ENCODE results near the gene TRIM66.

The TRIM66 gene, protein sequence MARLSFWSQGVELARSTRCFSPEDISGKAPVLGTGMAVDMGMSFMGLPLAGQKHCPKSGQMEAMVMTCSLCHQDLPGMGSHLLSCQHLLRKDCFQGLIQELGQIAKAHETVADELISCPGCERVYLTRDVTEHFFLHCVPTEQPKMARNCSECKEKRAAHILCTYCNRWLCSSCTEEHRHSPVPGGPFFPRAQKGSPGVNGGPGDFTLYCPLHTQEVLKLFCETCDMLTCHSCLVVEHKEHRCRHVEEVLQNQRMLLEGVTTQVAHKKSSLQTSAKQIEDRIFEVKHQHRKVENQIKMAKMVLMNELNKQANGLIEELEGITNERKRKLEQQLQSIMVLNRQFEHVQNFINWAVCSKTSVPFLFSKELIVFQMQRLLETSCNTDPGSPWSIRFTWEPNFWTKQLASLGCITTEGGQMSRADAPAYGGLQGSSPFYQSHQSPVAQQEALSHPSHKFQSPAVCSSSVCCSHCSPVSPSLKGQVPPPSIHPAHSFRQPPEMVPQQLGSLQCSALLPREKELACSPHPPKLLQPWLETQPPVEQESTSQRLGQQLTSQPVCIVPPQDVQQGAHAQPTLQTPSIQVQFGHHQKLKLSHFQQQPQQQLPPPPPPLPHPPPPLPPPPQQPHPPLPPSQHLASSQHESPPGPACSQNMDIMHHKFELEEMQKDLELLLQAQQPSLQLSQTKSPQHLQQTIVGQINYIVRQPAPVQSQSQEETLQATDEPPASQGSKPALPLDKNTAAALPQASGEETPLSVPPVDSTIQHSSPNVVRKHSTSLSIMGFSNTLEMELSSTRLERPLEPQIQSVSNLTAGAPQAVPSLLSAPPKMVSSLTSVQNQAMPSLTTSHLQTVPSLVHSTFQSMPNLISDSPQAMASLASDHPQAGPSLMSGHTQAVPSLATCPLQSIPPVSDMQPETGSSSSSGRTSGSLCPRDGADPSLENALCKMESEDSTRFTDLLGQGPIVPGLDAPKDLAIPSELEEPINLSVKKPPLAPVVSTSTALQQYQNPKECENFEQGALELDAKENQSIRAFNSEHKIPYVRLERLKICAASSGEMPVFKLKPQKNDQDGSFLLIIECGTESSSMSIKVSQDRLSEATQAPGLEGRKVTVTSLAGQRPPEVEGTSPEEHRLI (N-terminal part only)

DNA sequence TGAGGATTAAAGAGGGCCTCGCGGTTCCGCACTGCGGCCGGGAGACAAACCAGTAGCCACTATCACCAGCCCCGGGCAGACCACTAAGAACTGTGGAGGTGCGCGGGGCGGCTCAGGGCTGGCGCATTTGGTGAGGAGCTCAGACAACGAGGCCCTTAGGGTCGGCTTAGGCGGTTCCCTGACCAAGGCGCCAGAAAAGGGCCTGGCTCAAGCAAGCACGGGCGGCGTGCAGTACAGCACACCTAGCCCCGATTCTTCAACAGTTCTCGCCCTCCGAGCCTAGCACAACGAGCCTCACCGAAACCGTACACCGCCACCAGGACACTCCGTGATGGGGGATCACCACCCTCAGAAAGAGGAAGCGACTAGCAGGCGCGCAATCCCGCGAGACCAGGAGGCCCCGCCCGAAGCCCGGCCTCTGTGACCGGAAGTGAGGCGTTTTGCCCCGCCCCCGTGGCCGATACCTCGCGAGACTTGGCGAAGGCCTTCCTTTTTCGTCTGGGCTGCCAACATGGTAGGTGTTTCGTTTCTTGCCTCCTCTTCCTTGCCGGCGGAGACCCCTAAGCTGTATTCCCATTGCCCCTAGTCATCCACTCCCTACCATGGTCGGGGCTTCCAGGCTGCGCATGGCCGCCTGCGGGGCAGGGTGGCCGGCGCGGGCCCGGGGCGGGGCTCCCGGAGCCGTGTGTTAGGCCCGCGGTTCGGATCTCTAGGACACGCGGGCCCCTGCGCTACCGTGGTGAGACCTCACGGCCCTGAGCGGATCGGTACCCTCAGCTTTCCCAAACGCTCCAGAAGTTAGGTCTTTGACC, at the start of gene TRIM66, which contains the start of gene RPL27A:
TSS of gene TRIM66 (minus strand) at position 363 of the 812 bp plus-strand sequence. CDS start 10,391 bp downstream, outside the sequence.
TSS of gene RPL27A (plus strand) at position 490 of the 812 bp plus-strand sequence. CDS start at position 512, 22 bp downstream.
- peak; percentile 99 for DNase-seq (ENCODE audit: low spot score)

DNA sequence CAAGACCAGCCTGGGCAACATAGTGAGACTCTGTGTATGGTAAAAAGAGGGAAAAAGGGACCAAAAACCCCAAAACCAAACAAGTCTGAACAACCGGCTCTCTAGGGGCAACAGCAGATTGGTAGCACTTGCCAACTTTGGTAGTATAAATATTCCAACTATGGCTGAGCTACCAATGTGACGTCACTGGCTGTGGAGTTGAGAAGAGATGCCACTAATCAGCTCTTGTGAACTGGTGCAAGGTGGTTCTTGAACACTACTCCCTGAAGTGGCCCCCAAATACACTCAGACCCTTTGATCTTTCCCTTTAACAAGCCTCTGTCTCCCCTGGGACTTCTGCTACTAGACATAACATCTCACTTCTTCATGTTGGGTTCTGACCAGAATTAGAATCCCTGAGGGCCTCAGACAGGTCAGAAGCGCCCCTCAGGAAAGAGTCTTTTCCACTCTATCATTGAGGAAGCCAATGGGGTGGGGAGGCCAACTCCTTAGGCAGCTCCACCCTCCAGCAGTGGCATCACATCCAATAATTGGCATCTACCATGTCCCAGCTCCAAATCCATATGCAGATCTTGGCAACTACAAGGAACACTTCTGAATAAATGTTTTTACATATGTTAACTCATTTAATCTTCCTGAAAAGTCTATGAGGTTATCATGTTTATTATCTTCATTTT, 49.3 kb upstream of the TRIM66 start:
- no peak for DNase-seq (ENCODE audit: low spot score)

DNA sequence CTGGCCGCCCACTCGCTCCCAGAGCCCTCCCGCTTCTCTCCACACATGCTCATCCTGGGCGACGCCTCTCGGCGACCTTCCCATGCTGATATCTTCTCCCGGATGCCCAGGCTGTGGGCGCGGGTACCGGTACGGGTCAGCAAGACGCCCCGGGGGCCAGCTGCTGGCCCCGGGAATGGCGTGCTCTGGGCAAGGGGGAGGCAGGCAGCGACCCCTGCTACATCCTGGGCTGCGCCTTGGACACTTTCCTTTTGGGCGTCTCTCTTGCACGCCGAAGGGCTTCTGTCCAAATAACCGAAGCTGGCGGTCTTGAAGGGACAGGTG, 48.2 kb upstream of the TRIM66 start:
- DNase-seq (ENCODE audit: low spot score): no peak

DNA sequence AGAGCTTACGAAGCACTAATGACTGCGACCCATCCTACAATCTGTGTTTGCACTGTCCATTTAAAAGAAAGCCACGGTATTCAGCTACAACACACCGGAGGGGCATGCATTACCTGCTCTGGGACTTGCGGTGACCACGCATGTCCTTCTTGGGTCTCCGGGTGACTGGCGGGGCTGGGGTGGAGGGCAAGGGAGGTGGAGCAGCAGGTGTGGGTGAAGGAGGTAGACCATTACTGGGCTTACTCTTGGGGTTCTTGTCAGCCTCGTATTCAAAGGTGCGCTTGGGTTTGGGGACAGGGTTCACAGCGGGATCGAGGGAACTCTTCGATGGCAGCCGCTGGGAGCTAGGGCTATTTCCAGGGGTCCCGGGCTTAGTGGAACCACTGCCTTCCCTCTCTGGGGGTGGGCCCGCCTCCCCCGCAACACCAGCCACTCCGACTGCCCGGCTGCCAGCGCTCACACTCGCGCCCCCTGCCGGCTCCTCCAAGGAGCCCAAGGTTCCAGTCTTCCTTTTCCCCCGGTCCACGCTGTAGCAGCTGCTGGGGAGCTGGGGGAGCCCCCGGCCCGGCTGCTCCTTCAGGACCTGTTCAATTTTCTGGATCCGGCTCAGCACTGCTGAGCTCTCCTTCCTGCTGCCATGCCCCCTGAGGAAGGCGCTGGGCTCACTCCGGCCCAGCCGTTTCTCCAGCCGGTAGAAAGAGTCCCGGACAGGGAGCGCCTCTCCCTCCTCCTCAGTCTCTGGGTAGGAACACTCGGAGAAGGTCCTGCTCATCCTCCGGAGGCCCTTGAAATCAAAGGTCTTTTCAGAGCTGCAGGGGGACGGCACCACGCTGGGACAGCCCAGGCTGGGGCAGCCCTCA, 47.6 kb upstream of the TRIM66 start:
- DNase-seq (ENCODE audit: low spot score): no peak

DNA sequence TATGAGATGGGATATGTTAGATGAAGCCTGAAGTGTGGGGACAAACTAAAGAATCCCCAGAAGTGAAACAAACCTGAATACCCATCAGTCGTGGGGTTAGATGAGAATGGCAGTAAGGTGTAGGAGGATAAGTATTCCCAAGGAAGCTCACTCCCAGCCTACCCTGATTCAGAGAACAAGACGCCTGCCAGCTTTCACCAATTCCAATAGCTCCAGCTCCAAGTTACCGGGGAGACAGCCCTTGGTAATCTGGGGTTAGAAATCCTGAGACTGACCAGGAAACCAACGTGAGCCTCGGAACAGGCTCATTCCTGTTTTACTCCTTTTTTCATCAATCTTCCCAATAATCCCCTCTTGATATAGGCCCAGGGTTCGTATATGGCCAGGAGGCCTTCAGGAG, 46.6 kb upstream of the TRIM66 start:
- no peak for DNase-seq (ENCODE audit: low spot score)

DNA sequence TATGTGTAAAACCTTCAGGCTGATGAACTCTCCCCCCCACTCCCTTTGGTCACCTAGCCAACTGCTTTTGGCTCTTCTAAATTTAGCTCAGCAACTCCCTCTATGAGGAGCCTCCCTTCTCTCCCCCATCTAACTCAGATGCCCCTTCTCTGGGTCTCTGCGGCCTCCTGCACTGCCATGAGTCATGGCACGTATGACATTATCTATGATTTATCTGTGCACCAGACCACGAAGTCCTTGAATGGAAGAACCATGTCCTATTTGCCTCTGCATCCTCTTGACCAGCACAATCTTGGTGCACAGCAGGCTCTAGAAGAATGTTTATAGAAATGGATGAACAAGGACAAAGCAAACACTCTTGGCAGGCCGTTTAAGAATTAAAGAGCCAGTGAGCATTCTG, 46.1 kb upstream of the TRIM66 start:
- DNase-seq (ENCODE audit: low spot score): no peak

DNA sequence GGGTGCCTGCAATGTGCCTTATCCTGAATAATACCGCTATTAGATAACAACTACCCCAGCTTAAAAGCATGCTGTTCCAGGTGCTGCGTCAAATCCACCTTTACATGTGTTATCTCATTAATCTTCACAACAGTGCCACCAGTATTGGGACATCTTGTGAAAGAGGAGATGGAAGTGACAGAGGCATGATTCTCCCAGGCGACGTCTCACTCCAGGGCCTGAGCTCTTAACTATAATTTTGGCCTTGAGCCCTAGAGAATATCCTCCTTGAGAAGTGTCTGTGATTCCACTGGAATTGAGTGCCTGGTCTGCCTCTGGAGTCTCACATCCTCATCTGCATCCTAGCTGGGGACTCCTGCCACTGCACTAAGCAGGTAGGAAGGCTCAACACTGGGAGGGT, 43.9 kb upstream of the TRIM66 start:
- DNase-seq (ENCODE audit: low spot score): no peak

DNA sequence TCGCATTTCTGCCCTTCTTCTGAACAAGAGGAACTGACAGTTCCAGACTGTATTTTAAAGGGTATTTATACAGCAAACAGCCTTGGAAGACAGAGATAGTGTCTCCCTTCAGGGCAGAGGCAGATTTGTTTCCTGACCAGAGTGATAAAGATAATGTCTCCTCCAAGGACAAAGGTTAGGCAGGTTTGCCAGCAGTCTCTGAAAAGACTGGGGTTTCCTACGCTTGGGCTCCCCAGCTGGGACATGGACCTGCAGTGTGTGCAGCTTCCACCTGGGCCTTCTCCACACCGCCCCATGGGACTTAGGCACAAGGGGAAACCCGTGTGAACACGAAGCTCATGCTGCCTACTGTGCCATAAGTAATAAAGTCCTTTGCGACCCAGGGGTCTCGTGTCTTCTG, 42.2 kb upstream of the TRIM66 start:
- DNase-seq (ENCODE audit: low spot score): no peak

DNA sequence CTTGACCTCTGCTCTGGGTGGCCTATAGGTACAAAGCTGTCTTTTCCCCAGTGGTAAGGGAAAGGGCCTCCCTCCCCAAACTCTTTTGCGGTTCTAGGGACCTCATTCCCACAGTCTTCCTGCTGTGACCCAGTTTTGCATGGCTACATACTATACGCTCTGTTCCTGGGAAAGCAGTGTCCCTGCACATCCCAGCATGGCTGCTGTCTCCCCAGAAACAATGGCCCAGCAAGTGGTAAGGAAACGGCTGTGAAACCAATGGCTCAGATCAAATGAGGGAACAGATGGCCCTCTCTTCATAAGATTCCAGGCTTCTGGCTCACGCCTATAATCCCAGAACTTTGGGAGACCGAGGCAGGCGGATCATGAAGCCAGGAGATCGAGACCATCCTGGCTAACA, 41.2 kb upstream of the TRIM66 start:
- no peak for DNase-seq (ENCODE audit: low spot score)

DNA sequence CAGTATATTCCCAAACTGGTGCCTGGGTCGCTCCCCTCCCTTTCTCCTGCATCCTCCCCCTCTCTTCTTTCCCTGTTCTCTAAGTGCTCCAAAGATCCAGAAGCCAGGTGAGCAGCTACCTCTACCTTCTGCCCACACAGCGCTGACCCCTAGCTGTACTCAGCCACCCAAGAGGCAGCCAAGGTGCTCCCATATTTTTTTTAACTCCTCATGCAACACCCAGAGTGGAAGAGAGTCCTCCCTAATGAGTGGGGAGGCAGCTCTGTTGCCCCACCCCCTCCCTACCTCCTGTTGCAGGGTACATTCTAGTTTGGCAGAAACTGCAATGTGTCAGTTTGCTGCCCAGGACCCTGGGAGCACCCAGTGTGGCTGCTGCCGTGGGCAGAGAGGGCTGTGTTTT, 40.3 kb upstream of the TRIM66 start:
- DNase-seq (ENCODE audit: low spot score): no peak

DNA sequence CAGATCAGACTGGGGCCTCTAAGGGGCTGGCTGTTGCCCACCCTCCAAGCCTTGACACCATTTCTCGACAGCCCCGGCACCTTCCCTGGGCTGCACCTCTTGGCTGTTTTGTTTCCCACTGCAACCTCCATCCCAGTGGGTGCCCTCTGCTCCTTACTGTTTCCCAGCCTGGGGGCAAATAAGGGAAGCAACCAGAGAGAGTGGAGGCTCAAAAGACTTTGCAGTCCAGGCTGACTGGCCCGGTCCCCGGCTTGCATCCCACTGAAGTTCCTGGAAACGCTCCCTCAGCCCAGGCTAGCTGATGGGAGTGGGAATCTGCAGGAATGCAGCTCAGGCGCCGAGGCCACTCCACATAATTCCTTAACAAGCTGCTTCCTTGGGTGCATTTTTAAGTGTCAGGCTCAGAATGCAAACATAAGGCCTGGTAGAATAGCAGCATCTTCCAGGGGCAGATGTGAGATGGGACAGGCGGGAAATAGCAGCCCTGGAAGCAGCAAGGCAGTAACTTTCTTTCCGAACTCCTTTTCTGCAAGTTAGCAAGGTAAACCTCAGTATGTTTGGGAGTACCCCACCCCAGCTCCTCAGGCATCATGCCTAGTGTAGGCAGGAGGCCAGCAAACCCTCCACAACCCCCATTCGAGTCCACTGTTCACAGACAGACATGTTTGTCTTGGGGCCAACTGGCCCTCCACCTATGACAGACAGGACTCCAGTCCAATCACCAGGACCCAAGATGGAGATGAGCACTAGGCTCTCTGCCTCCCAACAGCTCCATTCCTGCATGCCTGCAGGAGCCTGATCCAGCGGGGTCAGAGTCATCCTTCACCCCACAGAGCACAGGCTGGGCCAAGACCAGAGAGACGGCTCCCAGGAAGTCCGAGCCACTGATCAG, 39.4 kb upstream of the TRIM66 start:
- no peak for DNase-seq (ENCODE audit: low spot score)

DNA sequence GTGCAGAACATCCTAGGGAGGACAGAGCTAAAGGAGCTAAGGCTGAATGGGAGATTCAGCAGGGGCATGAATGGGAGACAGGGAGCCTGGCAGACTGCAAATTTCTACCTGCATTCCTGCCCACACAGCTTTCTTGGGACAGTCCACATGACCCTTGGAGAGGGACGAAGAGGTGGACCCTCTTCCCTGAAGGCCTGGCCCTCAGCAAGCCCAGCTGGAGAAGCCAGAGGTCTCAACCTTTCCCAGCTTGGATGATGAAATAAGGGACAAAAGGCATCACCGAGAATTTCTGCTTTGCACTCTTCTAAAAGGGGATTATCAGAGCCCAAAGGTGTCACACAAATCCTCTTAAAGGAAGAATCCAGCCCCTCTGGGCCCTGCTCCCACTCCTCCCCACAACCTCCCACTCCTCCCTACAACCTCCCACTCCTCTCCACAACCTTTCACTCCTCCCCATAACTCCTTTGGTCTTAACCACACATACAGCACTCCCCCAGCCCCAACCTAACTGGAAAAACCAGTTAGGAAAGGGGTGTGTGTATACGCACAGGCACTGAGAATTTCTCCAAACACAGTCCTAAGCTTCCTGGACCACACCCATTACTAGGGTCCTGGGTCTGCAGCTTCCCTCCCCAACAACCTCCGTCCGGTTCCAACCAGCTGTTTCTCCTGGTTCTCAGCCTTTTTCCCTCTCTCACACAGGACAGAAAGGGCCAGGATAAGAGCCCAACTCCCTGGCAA, 38.6 kb upstream of the TRIM66 start:
- DNase-seq (ENCODE audit: low spot score): no peak

DNA sequence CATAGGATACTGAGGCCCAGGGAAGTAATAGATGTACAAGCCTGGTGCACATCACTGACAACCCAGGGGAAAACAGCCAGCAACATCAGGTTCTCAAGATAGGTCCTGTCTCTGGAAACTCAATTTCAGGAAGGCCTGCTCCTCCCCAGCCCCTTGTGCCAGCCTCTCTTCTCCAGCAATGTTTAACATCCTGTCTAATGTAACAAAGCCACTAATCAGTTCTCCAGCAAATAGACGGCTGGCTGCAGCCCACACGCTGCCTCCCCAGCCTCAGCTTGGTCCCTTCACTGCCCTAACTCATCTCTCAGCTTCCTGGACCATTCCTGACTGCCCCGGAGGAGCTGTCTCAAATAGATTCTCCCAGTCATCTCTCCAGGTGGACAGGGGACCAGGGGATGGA, 37.9 kb upstream of the TRIM66 start:
- DNase-seq (ENCODE audit: low spot score): no peak

DNA sequence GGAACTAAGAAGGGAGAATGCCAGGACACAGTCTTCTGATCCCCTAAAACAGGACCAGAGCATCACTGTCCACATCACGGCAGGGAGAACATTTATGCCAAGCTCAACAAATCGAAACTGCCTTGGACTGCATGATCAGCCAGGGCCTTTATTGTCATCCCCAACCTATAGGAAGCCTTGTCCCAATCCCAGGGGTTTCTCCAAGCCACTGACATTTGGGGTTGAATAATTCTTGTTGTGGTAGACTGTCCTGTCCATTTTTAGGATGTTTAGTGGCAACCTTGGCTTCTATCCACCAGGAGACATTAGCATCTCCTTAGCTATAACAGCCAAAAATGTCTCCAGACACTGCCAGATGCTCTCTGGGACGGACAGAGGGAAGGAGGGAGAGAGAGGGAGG, 37.3 kb upstream of the TRIM66 start:
- no peak for DNase-seq (ENCODE audit: low spot score)

DNA sequence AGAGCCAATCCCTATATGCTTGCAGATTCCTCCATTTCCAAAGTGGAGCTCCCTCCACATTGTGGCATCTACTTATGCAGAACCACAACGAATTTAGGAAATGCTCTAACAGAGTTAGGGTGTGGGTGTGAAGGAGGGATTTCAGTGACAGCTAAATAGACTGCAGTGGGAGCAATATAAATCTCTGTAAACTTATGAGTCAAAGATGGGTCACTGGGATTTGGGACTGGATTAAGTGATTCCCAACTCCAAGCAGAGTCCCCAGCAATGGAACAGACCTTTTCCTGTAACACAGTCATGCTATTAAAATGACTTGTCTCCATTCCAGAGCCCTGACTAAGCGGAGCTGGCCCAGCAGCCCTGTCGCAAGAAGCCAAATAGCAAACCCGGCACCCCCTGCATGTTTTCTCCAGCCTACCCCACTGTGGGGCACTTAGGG, 36.8 kb upstream of the TRIM66 start:
- DNase-seq (ENCODE audit: low spot score): no peak

DNA sequence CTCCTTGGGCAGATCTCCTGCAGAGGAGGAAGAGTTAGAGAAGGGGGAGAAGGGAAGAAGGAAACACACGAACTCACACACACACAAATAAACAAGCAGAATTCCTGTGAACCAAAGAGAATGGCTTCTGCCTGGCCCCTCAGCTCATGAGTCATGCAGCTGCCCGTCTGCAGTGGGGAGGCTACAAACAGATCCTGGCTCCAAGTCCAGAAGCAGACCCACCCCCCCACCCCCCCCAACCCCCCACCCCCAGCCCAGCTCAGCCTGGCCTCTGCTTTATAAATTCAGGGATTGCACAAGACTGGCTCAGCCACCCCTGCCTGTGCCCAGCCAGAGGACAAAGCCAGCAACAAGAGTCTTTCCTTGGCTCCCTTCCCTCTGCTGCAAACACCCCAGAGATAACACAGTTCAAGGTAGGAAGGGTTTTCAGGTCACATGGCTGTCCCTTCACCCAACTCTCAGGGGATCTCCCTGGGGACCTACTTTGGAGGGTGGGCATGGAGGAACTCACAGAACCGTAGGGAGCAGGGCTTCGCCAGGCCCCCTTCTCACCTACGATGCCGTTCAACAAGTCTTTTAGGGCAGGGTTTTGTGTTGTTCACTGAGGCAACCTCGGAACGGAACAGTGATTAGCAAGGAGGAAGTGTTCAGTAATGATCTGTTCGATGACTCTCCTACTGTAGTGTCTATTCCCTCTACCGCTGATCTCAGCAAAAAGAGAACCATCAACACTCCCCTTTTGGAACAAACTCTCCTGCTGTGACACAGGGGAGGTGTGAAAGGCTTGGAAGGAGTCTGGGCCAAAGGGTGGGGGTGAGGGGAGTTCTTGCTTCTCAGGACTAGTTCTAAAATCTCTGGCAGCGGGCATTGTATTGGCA, 35.6 kb upstream of the TRIM66 start:
- DNase-seq (ENCODE audit: low spot score): no peak

DNA sequence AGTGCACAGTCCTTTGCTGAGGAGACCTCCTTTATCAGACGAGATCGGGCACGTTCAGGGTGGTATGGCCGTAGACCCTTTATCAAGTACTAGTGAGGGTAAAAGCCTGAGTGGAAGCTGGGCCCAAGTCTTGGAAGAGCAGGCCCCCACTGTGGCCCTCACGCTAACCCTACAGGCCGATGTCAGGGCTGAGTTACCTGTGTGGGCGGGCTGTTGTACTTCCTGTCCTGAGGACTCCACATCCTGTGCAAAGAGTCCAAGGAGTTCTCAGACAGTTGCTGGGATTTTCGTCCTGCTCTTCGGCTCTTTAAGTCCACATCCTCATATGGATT, 35.0 kb upstream of the TRIM66 start:
- DNase-seq (ENCODE audit: low spot score): no peak

DNA sequence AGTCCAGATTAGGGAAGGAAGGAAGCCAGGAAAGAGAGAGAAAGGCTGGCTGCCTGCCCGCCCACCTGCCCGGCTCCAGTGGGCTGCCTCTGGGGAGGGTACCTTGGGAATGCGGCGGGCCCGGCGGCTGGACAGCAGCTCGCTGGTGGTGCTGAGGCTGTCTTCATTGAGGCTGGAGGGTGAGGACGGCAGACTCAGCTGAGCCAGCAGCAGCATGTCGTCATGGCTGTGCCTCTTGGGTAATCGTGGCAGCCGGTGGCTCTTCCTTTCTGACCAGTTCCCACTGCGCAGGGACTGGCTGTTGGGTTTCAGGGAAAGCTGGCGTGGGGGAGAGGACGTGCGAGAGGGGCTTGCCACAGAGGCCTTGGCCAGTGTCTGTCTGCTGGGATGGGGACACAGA, 33.0 kb upstream of the TRIM66 start:
- DNase-seq (ENCODE audit: low spot score): no peak

All from CD4-positive, alpha-beta T cell treated with Interleukin-15 for 4 hours (primary cell).